Mesendoderm (in vitro differentiated cells): ENCODE measurements around the gene USH1C.

Experiments used
- DNase-seq: peaks from one replicate; pipeline ENCODE4 v3.0.0; 2013
- H2AK5ac ChIP-seq: 2 replicates; pipeline ENCODE4 v1.6.1; 2013; ENCODE audit warnings: low read length, inconsistent platforms
- H2BK120ac ChIP-seq: 2 replicates; pipeline ENCODE4 v1.6.1; 2013; ENCODE audit warnings: low read depth, mild to moderate bottlenecking, low read length, moderate library complexity, mixed read lengths
- H2BK15ac ChIP-seq: replicated peaks from 2 replicates; pipeline ENCODE4 v1.6.1; 2013; ENCODE audit warnings: low read depth, mild to moderate bottlenecking, moderate library complexity
- H2BK5ac ChIP-seq: 2 replicates; pipeline ENCODE4 v1.6.1; 2013; ENCODE audit warnings: low read length, inconsistent platforms
- H3K18ac ChIP-seq: 2 replicates; pipeline ENCODE4 v1.6.1; 2013; ENCODE audit warnings: mild to moderate bottlenecking, low read length, mixed read lengths
- H3K23ac ChIP-seq: one replicate; pipeline ENCODE4 v1.6.1; 2013; ENCODE audit warnings: low read length
- H3K27ac ChIP-seq: 2 replicates; pipeline ENCODE4 v1.5.1; 2013; ENCODE audit warnings: low read depth, mild to moderate bottlenecking, inconsistent platforms, low read length, moderate library complexity
- H3K27me3 ChIP-seq: 2 replicates; pipeline ENCODE4 v1.6.1; 2013; ENCODE audit warnings: low read length, control low read depth, mild to moderate bottlenecking, inconsistent platforms; ENCODE audit not compliant: insufficient read depth, poor library complexity
- H3K36me3 ChIP-seq: 2 replicates; pipeline ENCODE4 v1.6.1; 2013; ENCODE audit warnings: low read length, inconsistent platforms; ENCODE audit not compliant: control insufficient read depth, insufficient read depth
- H3K4ac ChIP-seq: one replicate; pipeline ENCODE4 v1.6.1; 2013; ENCODE audit warnings: low read depth, mild to moderate bottlenecking, low read length, moderate library complexity
- H3K4me1 ChIP-seq: 2 replicates; pipeline ENCODE4 v1.6.1; 2013; ENCODE audit warnings: low read depth, low read length, inconsistent platforms; ENCODE audit not compliant: control insufficient read depth
- H3K4me2 ChIP-seq: 2 replicates; pipeline ENCODE4 v1.6.1; 2013; ENCODE audit warnings: low read length
- H3K4me3 ChIP-seq: 2 replicates; pipeline ENCODE4 v1.5.1; 2013; ENCODE audit warnings: mild to moderate bottlenecking, low read length
- H3K56ac ChIP-seq: one replicate; pipeline ENCODE4 v1.6.1; 2013; ENCODE audit warnings: low read length
- H3K79me1 ChIP-seq: 2 replicates; pipeline ENCODE4 v1.6.1; 2013; ENCODE audit warnings: low read length, inconsistent platforms
- H3K79me2 ChIP-seq: 2 replicates; pipeline ENCODE4 v1.6.1; 2013; ENCODE audit warnings: mild to moderate bottlenecking, low read length; ENCODE audit not compliant: control insufficient read depth, insufficient read depth
- H3K9ac ChIP-seq: 2 replicates; pipeline ENCODE4 v1.6.1; 2013; ENCODE audit warnings: low read length, inconsistent platforms
- H4K5ac ChIP-seq: one replicate; pipeline ENCODE4 v1.6.1; 2013; ENCODE audit warnings: low read length
- H4K8ac ChIP-seq: one replicate; pipeline ENCODE4 v1.6.1; 2013; ENCODE audit warnings: low read depth, mild to moderate bottlenecking, control low read depth, low read length, moderate library complexity
- WGBS: extraction: QIAGEN DNeasy Blood & Tissue Kit; methylation state at CpG from one replicate; pipeline ENCODE4 v1.1.7; 2013; ENCODE audit warnings: low lambda C conversion rate, missing lambda C conversion rate; ENCODE audit not compliant: insufficient coverage; ENCODE audit errors: extremely low coverage; 5-methylcytosine and 5-hydroxymethylcytosine counted together

The USH1C gene

GRCh38 chr11:17572791-17573460, 28.7 kb upstream of the USH1C start:
- DNase-seq: no peak
- H4K8ac ChIP-seq: no peak overlapping the region
- no peak overlapping the region for H3K23ac ChIP-seq
- H2BK120ac ChIP-seq: no peak overlapping the region
- H3K4me2 ChIP-seq: no peak overlapping the region
- H4K5ac ChIP-seq: no peak overlapping the region
- H3K79me2 ChIP-seq: no peaks in the 10 kb centered on the region
- no peak overlapping the region for H3K56ac ChIP-seq
- no peak overlapping the region for H2AK5ac ChIP-seq
- H2BK15ac ChIP-seq: no peak overlapping the region
- no peak overlapping the region for H3K9ac ChIP-seq
- H3K27ac ChIP-seq: no peak overlapping the region
- no peak overlapping the region for H3K4ac ChIP-seq
- H3K18ac ChIP-seq: no peak overlapping the region
- no peaks in the 10 kb centered on the region for H3K27me3 ChIP-seq
- H3K4me3 ChIP-seq: no peak overlapping the region
- no peak overlapping the region for H2BK5ac ChIP-seq
- H3K4me1 ChIP-seq: no peaks in the 10 kb centered on the region
- no peaks in the 10 kb centered on the region for H3K36me3 ChIP-seq
- WGBS: no CpG with 5 or more reads among the region's 20 CpGs
- H3K79me1 ChIP-seq: no peaks in the 10 kb centered on the region

DNA sequence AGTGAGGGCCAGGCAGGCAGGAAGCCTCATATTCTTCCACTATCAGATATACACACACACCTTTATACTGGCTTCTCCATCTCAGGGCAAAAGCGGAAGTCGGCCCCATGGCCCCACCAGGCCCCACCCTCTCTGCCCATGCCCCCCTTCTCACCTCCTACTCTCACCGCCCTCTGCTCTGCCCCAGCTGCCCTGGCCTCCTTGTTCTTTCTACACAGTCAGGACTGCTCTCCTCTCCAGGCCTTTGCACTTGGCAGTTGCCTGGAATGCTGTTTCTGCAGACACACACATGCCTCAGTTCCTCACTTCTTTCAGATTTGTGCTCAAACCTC, 28.1 kb upstream of the USH1C start:
- WGBS: no CpG with 5 or more reads among the region's 3 CpGs
- H2BK120ac ChIP-seq: no peak overlapping the region
- DNase-seq: no peak

GRCh38 chr11:17571431-17572358, 27.5 kb upstream of the USH1C start:
- Histone ChIP-seq H3K27ac (no peak overlapping the region), H3K18ac (no peak overlapping the region), H3K4me1 (no peaks in the 10 kb centered on the region), H3K4ac (no peak overlapping the region), H3K27me3 (no peaks in the 10 kb centered on the region), H3K23ac (no peak overlapping the region), H2AK5ac (no peak overlapping the region), H3K36me3 (no peaks in the 10 kb centered on the region), H3K4me2 (no peak overlapping the region), H4K5ac (no peak overlapping the region), H3K79me2 (no peaks in the 10 kb centered on the region), H2BK15ac (no peak overlapping the region), H3K9ac (no peak overlapping the region), H4K8ac (no peak overlapping the region), H3K56ac (no peak overlapping the region), H3K79me1 (no peaks in the 10 kb centered on the region), H3K4me3 (no peak overlapping the region), H2BK5ac (no peak overlapping the region), H2BK120ac (no peak overlapping the region)
- DNase-seq: no peak
- WGBS: no CpG with 5 or more reads among the region's 14 CpGs

More for the DNA sequence above, 28.1 kb upstream of the USH1C start:
- Histone ChIP-seq H4K5ac (no peak overlapping the region), H3K4me1 (no peaks in the 10 kb centered on the region), H2AK5ac (no peak overlapping the region), H3K56ac (no peak overlapping the region), H3K4ac (no peak overlapping the region), H4K8ac (no peak overlapping the region), H3K27me3 (no peaks in the 10 kb centered on the region), H3K4me3 (no peak overlapping the region), H3K18ac (no peak overlapping the region), H3K79me1 (no peaks in the 10 kb centered on the region), H2BK15ac (no peak overlapping the region), H3K36me3 (no peaks in the 10 kb centered on the region), H3K79me2 (no peaks in the 10 kb centered on the region), H3K27ac (no peak overlapping the region), H3K9ac (no peak overlapping the region), H2BK5ac (no peak overlapping the region), H3K4me2 (no peak overlapping the region), H3K23ac (no peak overlapping the region)

DNA sequence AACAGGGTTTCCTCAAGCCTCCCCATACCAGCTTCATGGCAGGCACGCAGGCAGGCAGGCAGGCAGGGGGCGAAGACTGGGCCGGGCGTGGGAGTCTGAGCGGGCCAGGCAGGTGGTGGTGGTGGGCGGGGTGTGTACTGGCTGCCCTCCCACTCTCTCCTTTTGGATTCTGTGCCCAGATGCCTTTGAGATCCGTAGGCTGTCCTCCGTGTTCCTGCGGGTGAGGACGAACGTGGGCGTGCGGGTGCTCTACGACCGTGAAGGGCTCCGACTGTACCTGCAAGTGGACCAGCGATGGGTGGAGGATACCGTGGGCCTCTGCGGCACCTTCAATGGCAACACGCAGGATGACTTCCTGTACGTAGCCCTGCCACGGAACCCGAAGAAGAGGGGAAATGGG, 25.8 kb upstream of the USH1C start:
- Histone ChIP-seq H2AK5ac (no peak overlapping the region), H3K56ac (no peak overlapping the region), H3K23ac (no peak overlapping the region), H3K27ac (no peak overlapping the region), H3K79me1 (no peaks in the 10 kb centered on the region), H3K4me3 (no peak overlapping the region), H3K4me2 (no peak overlapping the region), H2BK120ac (no peak overlapping the region), H3K9ac (no peak overlapping the region), H3K79me2 (no peaks in the 10 kb centered on the region), H4K8ac (no peak overlapping the region), H3K27me3 (no peaks in the 10 kb centered on the region), H4K5ac (no peak overlapping the region), H2BK5ac (no peak overlapping the region), H3K4me1 (no peaks in the 10 kb centered on the region), H2BK15ac (no peak overlapping the region), H3K36me3 (no peaks in the 10 kb centered on the region), H3K4ac (no peak overlapping the region), H3K18ac (no peak overlapping the region)
- no CpG with 5 or more reads among the region's 23 CpGs for WGBS
- no peak for DNase-seq

DNA sequence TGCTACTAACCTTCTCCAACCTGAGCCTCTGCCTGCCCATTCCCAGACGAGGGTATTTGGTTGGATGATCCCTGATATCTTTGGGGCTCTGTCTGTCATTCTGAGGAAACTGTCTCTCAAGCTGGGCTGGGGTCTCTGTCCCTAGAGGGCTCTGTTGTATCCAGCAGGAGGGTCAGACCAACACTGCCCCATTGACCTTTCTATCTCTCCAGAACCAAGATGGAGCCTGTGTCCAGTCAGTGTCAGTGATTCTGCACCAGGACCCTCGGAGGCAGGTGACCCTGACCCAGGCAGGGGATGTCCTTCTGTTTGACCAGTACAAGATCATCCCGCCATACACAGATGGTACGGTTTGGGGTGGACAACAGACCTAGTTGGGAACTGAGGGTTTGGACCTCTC, 24.7 kb upstream of the USH1C start:
- H3K36me3 ChIP-seq: no peaks in the 10 kb centered on the region
- DNase-seq: no peak
- H3K23ac ChIP-seq: no peak overlapping the region
- no peak overlapping the region for H4K8ac ChIP-seq
- H3K18ac ChIP-seq: no peak overlapping the region
- H3K27ac ChIP-seq: no peak overlapping the region
- no peak overlapping the region for H3K4me2 ChIP-seq
- no CpG with 5 or more reads among the region's 4 CpGs for WGBS
- no peaks in the 10 kb centered on the region for H3K79me2 ChIP-seq
- H3K4me1 ChIP-seq: no peaks in the 10 kb centered on the region
- no peak overlapping the region for H2BK5ac ChIP-seq
- no peak overlapping the region for H3K4ac ChIP-seq
- H3K79me1 ChIP-seq: no peaks in the 10 kb centered on the region
- H3K4me3 ChIP-seq: no peak overlapping the region
- H2BK15ac ChIP-seq: no peak overlapping the region
- H3K9ac ChIP-seq: no peak overlapping the region
- no peak overlapping the region for H2AK5ac ChIP-seq
- H4K5ac ChIP-seq: no peak overlapping the region
- H2BK120ac ChIP-seq: no peak overlapping the region
- no peak overlapping the region for H3K56ac ChIP-seq
- H3K27me3 ChIP-seq: no peaks in the 10 kb centered on the region
